Astrocyte of the spinal cord (primary cell): ENCODE results near the gene SERPINH1.

Experiments
- DNase-seq: peaks from one replicate; pipeline ENCODE4 v3.0.0; 2011; ENCODE audit warnings: low read depth, low spot score
- H3K4me3 ChIP-seq: 2 replicates; pipeline ENCODE4 v1.5.1; 2011; ENCODE audit warnings: low read depth, mild to moderate bottlenecking, low read length, moderate library complexity
- CTCF ChIP-seq: IDR thresholded peaks from 2 replicates; pipeline ENCODE4 v1.5.1; 2012; ENCODE audit warnings: low read depth, mild to moderate bottlenecking, low read length, inconsistent platforms
- in situ Hi-C: cut with HindIII; loops from 2 replicates; pipeline ENCODE4 v1.10.0; 2017; ENCODE audit warnings: low sequenced_read_pairs

SERPINH1 gene

GRCh38 chr11:75572744-75573143 is 10.7 kb downstream of the SERPINH1 start:
- no peak for TF ChIP-seq CTCF
- no peak for DNase-seq
- no peak overlapping the region for H3K4me3 ChIP-seq
- in situ Hi-C loops: no loop called here

GRCh38 chr11:75574698-75575602 is 12.9 kb downstream of the SERPINH1 start:
- TF ChIP-seq CTCF: peak; percentile 52

GRCh38 chr11:75576017-75576416 is 14.0 kb downstream of the SERPINH1 start:
- H3K4me3 ChIP-seq: no peak overlapping the region
- DNase-seq: no peak
- in situ Hi-C loops: no loop called here
- TF ChIP-seq CTCF: no peak

More at GRCh38 chr11:75574698-75575602, 12.9 kb downstream of the SERPINH1 start:
- no peak for DNase-seq
- H3K4me3 ChIP-seq: no peak overlapping the region
- in situ Hi-C loops: no loop called here

- peak; percentile 46 for DNase-seq
- no peak overlapping the region for H3K4me3 ChIP-seq
- no peak for TF ChIP-seq CTCF
- in situ Hi-C loops: no loop called here
These were observed 14.5 kb downstream of the SERPINH1 start for GRCh38 chr11:75576499-75576918.

GRCh38 chr11:75577207-75577606 is 15.2 kb downstream of the SERPINH1 start:
- H3K4me3 ChIP-seq: no peak overlapping the region
- no peak for DNase-seq
- in situ Hi-C loops: no loop called here
- peak; percentile 66 for TF ChIP-seq CTCF

- in situ Hi-C loops: no loop called here
- DNase-seq: no peak
- TF ChIP-seq CTCF: no peak
- H3K4me3 ChIP-seq: no peak overlapping the region
These were observed 16.9 kb downstream of the SERPINH1 start for GRCh38 chr11:75578977-75579376.
